ENCODE results near the gene CHRND. TPM values are rescaled to one million over a fixed set of nuclear protein-coding genes. Genes with fewer than 3 reads are reported as not detected.

The CHRND gene
- total and polyA plus RNA-seq, 2 of the 4 experiments (the other 2 are of a cell fraction): not detected

DNA sequence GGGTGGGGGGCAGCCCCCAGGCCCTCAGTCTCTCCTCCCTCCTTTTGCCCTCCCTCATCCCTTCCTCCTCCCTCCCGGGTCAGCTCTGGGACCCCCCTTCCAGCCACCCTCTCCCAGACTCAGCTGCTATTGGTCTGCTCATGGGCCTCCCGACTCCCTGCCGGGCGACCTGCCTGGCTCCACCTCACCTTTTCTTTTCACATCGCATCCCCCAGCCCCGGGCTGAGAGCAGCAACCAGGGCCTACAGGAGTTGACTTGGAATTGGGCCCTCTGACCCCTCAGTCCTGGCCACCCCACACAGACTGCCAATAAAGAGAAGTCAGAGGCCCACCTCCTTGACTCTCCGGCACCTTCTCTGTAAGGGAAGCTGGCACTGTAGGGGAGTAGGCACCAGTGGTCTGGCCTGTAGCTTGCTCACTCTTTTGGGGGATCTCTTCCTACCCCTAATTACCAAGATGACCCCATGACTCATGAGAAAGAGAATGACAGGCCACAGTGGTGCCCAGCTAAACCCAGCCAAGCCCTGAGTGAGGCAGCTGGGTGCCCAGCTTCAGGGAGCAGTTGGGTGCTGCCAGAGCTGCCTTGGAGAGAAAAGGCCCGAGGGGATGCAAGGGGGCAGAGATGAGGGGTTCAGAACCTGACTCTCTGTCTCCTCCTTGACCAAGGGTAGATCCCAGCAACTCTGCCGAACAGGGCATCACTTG lies 36.3 kb upstream of the CHRND start:
- H3K23ac ChIP-seq (ENCODE audit: low read depth, low read length): no peak overlapping the region
- H3K4ac ChIP-seq (ENCODE audit: low read depth, low read length): no peak overlapping the region
- H3K27ac ChIP-seq (ENCODE audit: insufficient read depth, low read length): no peak overlapping the region
- POLR2A ChIA-PET (ENCODE audit: unreplicated experiment): no interaction called here
- no peak overlapping the region for H4K91ac ChIP-seq (ENCODE audit: insufficient read depth, low read depth, low read length)
- H2AK5ac ChIP-seq (ENCODE audit: low read depth, low read length): no peak overlapping the region
- no peaks in the 10 kb centered on the region for H3K36me3 ChIP-seq (ENCODE audit: control insufficient read depth, insufficient read depth, low read length)
- H2BK5ac ChIP-seq (ENCODE audit: low read depth, low read length, poor library complexity, severe bottlenecking): no peak overlapping the region
- H4K20me1 ChIP-seq (ENCODE audit: insufficient read depth, low read length): no peaks in the 10 kb centered on the region; the same call in 1 of the 2 replicates
- TF ChIP-seq BHLHE40 (IDR thresholded peaks at IDR 0.05; ENCODE audit: low read depth, low read length) (no peak), POLR2A (IDR thresholded peaks at IDR 0.05; ENCODE audit: low read depth, low read length) (no peak), MAFK (IDR thresholded peaks at IDR 0.05; ENCODE audit: low read depth, low read length) (no peak), FOS (IDR thresholded peaks at IDR 0.05; ENCODE audit: low read depth, low read length) (no peak), ELK1 (IDR thresholded peaks at IDR 0.05; ENCODE audit: borderline replicate concordance, low read depth, low read length) (no peak), CEBPB (IDR thresholded peaks at IDR 0.05; ENCODE audit: low read depth, low read length) (no peak), SMC3 (IDR thresholded peaks at IDR 0.05; ENCODE audit: low read depth, low read length) (no peak), RCOR1 (IDR thresholded peaks at IDR 0.05; ENCODE audit: insufficient replicate concordance, low read length) (no peak), RAD21 (IDR thresholded peaks at IDR 0.05; ENCODE audit: low read length) (no peak), NFE2L2 (IDR thresholded peaks at IDR 0.05; ENCODE audit: low read depth, low read length) (no peak), CTCF (conservative IDR thresholded peaks at IDR 0.05; ENCODE audit: low read depth, low read length) (no peak), RFX5 (IDR thresholded peaks at IDR 0.05; ENCODE audit: low read depth, low read length) (no peak), MXI1 (IDR thresholded peaks at IDR 0.05; ENCODE audit: borderline replicate concordance, low read depth, low read length) (no peak), CHD1 (IDR thresholded peaks at IDR 0.05; ENCODE audit: low read depth, low read length) (no peak), MAZ (IDR thresholded peaks at IDR 0.05; ENCODE audit: borderline replicate concordance, low read depth, low read length) (no peak)
- TF ChIP-seq, protein P1, sequence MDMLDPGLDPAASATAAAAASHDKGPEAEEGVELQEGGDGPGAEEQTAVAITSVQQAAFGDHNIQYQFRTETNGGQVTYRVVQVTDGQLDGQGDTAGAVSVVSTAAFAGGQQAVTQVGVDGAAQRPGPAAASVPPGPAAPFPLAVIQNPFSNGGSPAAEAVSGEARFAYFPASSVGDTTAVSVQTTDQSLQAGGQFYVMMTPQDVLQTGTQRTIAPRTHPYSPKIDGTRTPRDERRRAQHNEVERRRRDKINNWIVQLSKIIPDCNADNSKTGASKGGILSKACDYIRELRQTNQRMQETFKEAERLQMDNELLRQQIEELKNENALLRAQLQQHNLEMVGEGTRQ (IDR thresholded peaks at IDR 0.05; ENCODE audit: low read depth, low read length): no peak
- no peak overlapping the region for H2AK9ac ChIP-seq (replicated peaks; ENCODE audit: low read depth, low read length, poor library complexity)
- no peaks in the 10 kb centered on the region for H3K9me1 ChIP-seq (ENCODE audit: insufficient read depth, low read length)
- H4K8ac ChIP-seq (ENCODE audit: low read depth in 2 of 2, low read length in 2 of 2): no peak overlapping the region
- ATAC-seq (ENCODE audit: low read depth): no peak
- no peaks in the 10 kb centered on the region for H3K9me3 ChIP-seq (ENCODE audit: control insufficient read depth, insufficient read depth, low read length)
- CTCF ChIA-PET: no interaction called here
- no peak overlapping the region for H2BK15ac ChIP-seq (ENCODE audit: low read depth, low read length)
- H3K18ac ChIP-seq (ENCODE audit: low read depth, low read length): no peak overlapping the region
- H3K4me2 ChIP-seq (ENCODE audit: low read depth, low read length): no peak overlapping the region
- no peak for DNase-seq
- H3K14ac ChIP-seq (replicated peaks; ENCODE audit: low read depth, low read length): no peak overlapping the region
- no TSS peak for BruUV-seq (replicated peaks)
- H2AFZ ChIP-seq (replicated peaks; ENCODE audit: low read length, poor library complexity): no peak overlapping the region
- no peak overlapping the region for H2BK120ac ChIP-seq (ENCODE audit: low read depth, low read length)
- no peak overlapping the region for H2BK20ac ChIP-seq (ENCODE audit: low read depth, low read length)
- H3K79me1 ChIP-seq (ENCODE audit: low read depth in 1 of 2, low read length in 2 of 2): no peaks in the 10 kb centered on the region
- H3K4me1 ChIP-seq (ENCODE audit: control insufficient read depth, insufficient read depth, low read length): no peaks in the 10 kb centered on the region; the same call in 1 of the 2 replicates
- H3K27me3 ChIP-seq (ENCODE audit: control insufficient read depth, insufficient read depth, low read length): peaks cover 63% of the 10 kb centered on the region
- no peak overlapping the region for H3K9ac ChIP-seq (ENCODE audit: low read depth, low read length)
- H4K5ac ChIP-seq (ENCODE audit: low read depth, low read length): no peak overlapping the region
- dilution Hi-C loops (cut with HindIII; ENCODE audit: low sequenced_read_pairs, unreplicated experiment): no loop called here
- H3K56ac ChIP-seq (ENCODE audit: extremely low read depth, insufficient read depth, low read length): no peak overlapping the region; the same call in 1 of the 2 replicates
- in situ Hi-C loops (cut with MboI; ENCODE audit: low sequenced_read_pairs): no loop called here
- no peak overlapping the region for H3K4me3 ChIP-seq (ENCODE audit: insufficient read depth, low read depth, low read length)
- 21% methylated on average over 6 of the region's 9 CpGs; no CpG with 5 or more reads in 1 of the 2 experiments for WGBS, 2 experiments (ENCODE audit: extremely low coverage in 2 of 2, insufficient read length in 1 of 2)
- intact Hi-C loops (cut with micrococcal nuclease): no loop called here
